ENCODE data around the gene PDHX. TPM values are rescaled to one million over a fixed set of nuclear protein-coding genes. Genes with fewer than 3 reads are reported as not detected.

Gene PDHX
- total RNA-seq, 1 experiment from 2014 or later: 43.4 TPM

DNA sequence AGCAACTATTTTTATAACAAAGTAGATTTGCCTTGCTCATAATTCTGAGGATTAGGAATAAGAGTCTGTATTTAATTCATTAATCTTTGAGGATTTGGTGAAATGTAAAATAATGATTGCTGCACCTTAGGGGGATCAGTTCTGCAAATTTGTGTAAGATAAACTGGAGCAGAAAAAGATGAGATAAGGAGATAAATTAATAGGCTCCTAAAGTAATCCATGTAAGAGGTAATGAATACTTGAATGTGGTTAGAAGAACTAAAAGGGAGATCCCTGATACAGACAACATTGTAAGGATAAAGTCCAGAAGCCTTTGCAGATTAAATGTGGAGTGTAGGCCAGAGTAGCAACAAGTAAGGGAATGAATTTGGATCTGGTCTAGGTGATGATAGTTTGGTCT, 45.6 kb downstream of the PDHX start (continued):
- TF ChIP-seq, protein P1, sequence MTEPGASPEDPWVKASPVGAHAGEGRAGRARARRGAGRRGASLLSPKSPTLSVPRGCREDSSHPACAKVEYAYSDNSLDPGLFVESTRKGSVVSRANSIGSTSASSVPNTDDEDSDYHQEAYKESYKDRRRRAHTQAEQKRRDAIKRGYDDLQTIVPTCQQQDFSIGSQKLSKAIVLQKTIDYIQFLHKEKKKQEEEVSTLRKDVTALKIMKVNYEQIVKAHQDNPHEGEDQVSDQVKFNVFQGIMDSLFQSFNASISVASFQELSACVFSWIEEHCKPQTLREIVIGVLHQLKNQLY (CRISPR knock-in tag; IDR thresholded peaks at IDR 0.05): no peak
- TF ChIP-seq, protein P2, sequence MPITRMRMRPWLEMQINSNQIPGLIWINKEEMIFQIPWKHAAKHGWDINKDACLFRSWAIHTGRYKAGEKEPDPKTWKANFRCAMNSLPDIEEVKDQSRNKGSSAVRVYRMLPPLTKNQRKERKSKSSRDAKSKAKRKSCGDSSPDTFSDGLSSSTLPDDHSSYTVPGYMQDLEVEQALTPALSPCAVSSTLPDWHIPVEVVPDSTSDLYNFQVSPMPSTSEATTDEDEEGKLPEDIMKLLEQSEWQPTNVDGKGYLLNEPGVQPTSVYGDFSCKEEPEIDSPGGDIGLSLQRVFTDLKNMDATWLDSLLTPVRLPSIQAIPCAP (CRISPR knock-in tag; IDR thresholded peaks at IDR 0.05): no peak
- no peak for TF ChIP-seq ZNF396 (CRISPR knock-in tag; IDR thresholded peaks at IDR 0.05; ENCODE audit: borderline replicate concordance)
- no peak for TF ChIP-seq ZNF121 (CRISPR knock-in tag; IDR thresholded peaks at IDR 0.05)
- TF ChIP-seq, protein P3, sequence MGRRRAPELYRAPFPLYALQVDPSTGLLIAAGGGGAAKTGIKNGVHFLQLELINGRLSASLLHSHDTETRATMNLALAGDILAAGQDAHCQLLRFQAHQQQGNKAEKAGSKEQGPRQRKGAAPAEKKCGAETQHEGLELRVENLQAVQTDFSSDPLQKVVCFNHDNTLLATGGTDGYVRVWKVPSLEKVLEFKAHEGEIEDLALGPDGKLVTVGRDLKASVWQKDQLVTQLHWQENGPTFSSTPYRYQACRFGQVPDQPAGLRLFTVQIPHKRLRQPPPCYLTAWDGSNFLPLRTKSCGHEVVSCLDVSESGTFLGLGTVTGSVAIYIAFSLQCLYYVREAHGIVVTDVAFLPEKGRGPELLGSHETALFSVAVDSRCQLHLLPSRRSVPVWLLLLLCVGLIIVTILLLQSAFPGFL (CRISPR knock-in tag; IDR thresholded peaks at IDR 0.05; ENCODE audit: borderline replicate concordance): no peak
- TF ChIP-seq, protein P4, sequence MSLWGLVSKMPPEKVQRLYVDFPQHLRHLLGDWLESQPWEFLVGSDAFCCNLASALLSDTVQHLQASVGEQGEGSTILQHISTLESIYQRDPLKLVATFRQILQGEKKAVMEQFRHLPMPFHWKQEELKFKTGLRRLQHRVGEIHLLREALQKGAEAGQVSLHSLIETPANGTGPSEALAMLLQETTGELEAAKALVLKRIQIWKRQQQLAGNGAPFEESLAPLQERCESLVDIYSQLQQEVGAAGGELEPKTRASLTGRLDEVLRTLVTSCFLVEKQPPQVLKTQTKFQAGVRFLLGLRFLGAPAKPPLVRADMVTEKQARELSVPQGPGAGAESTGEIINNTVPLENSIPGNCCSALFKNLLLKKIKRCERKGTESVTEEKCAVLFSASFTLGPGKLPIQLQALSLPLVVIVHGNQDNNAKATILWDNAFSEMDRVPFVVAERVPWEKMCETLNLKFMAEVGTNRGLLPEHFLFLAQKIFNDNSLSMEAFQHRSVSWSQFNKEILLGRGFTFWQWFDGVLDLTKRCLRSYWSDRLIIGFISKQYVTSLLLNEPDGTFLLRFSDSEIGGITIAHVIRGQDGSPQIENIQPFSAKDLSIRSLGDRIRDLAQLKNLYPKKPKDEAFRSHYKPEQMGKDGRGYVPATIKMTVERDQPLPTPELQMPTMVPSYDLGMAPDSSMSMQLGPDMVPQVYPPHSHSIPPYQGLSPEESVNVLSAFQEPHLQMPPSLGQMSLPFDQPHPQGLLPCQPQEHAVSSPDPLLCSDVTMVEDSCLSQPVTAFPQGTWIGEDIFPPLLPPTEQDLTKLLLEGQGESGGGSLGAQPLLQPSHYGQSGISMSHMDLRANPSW (CRISPR knock-in tag; conservative IDR thresholded peaks at IDR 0.05; ENCODE audit: low read depth): no peak
- TF ChIP-seq, protein P5, sequence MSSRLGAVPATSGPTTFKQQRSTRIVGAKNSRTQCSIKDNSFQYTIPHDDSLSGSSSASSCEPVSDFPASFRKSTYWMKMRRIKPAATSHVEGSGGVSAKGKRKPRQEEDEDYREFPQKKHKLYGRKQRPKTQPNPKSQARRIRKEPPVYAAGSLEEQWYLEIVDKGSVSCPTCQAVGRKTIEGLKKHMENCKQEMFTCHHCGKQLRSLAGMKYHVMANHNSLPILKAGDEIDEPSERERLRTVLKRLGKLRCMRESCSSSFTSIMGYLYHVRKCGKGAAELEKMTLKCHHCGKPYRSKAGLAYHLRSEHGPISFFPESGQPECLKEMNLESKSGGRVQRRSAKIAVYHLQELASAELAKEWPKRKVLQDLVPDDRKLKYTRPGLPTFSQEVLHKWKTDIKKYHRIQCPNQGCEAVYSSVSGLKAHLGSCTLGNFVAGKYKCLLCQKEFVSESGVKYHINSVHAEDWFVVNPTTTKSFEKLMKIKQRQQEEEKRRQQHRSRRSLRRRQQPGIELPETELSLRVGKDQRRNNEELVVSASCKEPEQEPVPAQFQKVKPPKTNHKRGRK (CRISPR knock-in tag; IDR thresholded peaks at IDR 0.05; ENCODE audit: borderline replicate concordance): no peak
- no peak for TF ChIP-seq TP53 (CRISPR knock-in tag; IDR thresholded peaks at IDR 0.05)

DNA sequence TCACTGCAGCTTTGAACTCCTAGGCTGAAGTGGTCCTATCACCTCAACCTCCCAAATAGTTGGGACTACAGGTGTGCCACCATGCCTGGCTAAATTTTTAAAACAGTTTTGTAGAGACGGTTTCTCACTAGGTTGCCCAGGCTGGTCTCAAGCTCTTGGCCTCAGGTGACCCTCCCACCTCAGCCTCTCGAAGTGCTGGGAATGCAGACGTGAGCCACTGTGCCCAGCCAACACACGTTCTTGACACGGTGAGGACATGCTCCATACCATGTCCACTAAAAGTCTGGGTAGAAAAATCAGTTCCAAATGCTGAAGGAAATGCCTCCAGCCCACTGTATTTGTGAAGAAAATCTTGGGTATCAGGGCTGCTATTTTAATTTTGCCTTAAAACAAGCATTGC, 46.9 kb downstream of the PDHX start:
- ChIA-PET CTCF (no interaction called here), POLR2A (no interaction called here)
- ATAC-seq (no peak), DNase-seq (ENCODE audit: low spot score) (no peak)
- Mint-ChIP-seq H3K4me1 (no peaks in the 10 kb centered on the region), H3K27ac (no peak overlapping the region), H3K27me3 (ENCODE audit: low read depth) (no peaks in the 10 kb centered on the region), H3K36me3 (peaks cover 12% of the 10 kb centered on the region), H3K9me3 (no peaks in the 10 kb centered on the region), H3K4me3 (no peak overlapping the region)
- TF ChIP-seq, protein P6, sequence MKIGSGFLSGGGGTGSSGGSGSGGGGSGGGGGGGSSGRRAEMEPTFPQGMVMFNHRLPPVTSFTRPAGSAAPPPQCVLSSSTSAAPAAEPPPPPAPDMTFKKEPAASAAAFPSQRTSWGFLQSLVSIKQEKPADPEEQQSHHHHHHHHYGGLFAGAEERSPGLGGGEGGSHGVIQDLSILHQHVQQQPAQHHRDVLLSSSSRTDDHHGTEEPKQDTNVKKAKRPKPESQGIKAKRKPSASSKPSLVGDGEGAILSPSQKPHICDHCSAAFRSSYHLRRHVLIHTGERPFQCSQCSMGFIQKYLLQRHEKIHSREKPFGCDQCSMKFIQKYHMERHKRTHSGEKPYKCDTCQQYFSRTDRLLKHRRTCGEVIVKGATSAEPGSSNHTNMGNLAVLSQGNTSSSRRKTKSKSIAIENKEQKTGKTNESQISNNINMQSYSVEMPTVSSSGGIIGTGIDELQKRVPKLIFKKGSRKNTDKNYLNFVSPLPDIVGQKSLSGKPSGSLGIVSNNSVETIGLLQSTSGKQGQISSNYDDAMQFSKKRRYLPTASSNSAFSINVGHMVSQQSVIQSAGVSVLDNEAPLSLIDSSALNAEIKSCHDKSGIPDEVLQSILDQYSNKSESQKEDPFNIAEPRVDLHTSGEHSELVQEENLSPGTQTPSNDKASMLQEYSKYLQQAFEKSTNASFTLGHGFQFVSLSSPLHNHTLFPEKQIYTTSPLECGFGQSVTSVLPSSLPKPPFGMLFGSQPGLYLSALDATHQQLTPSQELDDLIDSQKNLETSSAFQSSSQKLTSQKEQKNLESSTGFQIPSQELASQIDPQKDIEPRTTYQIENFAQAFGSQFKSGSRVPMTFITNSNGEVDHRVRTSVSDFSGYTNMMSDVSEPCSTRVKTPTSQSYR (CRISPR knock-in tag; IDR thresholded peaks at IDR 0.05): no peak
- TF ChIP-seq, protein P7, sequence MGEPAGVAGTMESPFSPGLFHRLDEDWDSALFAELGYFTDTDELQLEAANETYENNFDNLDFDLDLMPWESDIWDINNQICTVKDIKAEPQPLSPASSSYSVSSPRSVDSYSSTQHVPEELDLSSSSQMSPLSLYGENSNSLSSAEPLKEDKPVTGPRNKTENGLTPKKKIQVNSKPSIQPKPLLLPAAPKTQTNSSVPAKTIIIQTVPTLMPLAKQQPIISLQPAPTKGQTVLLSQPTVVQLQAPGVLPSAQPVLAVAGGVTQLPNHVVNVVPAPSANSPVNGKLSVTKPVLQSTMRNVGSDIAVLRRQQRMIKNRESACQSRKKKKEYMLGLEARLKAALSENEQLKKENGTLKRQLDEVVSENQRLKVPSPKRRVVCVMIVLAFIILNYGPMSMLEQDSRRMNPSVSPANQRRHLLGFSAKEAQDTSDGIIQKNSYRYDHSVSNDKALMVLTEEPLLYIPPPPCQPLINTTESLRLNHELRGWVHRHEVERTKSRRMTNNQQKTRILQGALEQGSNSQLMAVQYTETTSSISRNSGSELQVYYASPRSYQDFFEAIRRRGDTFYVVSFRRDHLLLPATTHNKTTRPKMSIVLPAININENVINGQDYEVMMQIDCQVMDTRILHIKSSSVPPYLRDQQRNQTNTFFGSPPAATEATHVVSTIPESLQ (CRISPR knock-in tag; IDR thresholded peaks at IDR 0.05): no peak
- TF ChIP-seq, protein P8, sequence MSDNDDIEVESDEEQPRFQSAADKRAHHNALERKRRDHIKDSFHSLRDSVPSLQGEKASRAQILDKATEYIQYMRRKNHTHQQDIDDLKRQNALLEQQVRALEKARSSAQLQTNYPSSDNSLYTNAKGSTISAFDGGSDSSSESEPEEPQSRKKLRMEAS (CRISPR knock-in tag; IDR thresholded peaks at IDR 0.05): no peak
- TF ChIP-seq CREM (CRISPR knock-in tag; IDR thresholded peaks at IDR 0.05) (no peak), NFE2L1 (CRISPR knock-in tag; IDR thresholded peaks at IDR 0.05) (no peak), ATF1 (CRISPR knock-in tag; IDR thresholded peaks at IDR 0.05) (no peak), GRHL2 (CRISPR knock-in tag; IDR thresholded peaks at IDR 0.05; ENCODE audit: insufficient replicate concordance, severe bottlenecking) (no peak), CREB1 (CRISPR knock-in tag; IDR thresholded peaks at IDR 0.05) (no peak)
- TF ChIP-seq, protein P9, sequence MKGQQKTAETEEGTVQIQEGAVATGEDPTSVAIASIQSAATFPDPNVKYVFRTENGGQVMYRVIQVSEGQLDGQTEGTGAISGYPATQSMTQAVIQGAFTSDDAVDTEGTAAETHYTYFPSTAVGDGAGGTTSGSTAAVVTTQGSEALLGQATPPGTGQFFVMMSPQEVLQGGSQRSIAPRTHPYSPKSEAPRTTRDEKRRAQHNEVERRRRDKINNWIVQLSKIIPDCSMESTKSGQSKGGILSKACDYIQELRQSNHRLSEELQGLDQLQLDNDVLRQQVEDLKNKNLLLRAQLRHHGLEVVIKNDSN (CRISPR knock-in tag; IDR thresholded peaks at IDR 0.05): no peak
- TF ChIP-seq, protein P10, sequence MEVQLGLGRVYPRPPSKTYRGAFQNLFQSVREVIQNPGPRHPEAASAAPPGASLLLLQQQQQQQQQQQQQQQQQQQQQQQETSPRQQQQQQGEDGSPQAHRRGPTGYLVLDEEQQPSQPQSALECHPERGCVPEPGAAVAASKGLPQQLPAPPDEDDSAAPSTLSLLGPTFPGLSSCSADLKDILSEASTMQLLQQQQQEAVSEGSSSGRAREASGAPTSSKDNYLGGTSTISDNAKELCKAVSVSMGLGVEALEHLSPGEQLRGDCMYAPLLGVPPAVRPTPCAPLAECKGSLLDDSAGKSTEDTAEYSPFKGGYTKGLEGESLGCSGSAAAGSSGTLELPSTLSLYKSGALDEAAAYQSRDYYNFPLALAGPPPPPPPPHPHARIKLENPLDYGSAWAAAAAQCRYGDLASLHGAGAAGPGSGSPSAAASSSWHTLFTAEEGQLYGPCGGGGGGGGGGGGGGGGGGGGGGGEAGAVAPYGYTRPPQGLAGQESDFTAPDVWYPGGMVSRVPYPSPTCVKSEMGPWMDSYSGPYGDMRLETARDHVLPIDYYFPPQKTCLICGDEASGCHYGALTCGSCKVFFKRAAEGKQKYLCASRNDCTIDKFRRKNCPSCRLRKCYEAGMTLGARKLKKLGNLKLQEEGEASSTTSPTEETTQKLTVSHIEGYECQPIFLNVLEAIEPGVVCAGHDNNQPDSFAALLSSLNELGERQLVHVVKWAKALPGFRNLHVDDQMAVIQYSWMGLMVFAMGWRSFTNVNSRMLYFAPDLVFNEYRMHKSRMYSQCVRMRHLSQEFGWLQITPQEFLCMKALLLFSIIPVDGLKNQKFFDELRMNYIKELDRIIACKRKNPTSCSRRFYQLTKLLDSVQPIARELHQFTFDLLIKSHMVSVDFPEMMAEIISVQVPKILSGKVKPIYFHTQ (CRISPR knock-in tag; IDR thresholded peaks at IDR 0.05): no peak
- TF ChIP-seq, protein P11, sequence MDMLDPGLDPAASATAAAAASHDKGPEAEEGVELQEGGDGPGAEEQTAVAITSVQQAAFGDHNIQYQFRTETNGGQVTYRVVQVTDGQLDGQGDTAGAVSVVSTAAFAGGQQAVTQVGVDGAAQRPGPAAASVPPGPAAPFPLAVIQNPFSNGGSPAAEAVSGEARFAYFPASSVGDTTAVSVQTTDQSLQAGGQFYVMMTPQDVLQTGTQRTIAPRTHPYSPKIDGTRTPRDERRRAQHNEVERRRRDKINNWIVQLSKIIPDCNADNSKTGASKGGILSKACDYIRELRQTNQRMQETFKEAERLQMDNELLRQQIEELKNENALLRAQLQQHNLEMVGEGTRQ (CRISPR knock-in tag; IDR thresholded peaks at IDR 0.05): no peak
